HepG2 (cell line): Measurements from ENCODE around the gene PSMG1. TPM values are rescaled to one million over a fixed set of nuclear protein-coding genes. Genes with fewer than 3 reads are reported as not detected.
A peak's percentile ranks its signal among the peaks of the same experiment; 100 is the strongest.

ENCODE experiments used
- BCLAF1 ChIP-seq: fragments of 450-650 bp; IDR thresholded peaks from 2 replicates; pipeline ENCODE4 v1.6.1; 2017; ENCODE audit warnings: mild to moderate bottlenecking
- CERS6 ChIP-seq: sonication (generic); formaldehyde crosslinking; IDR thresholded peaks from 2 replicates; pipeline ENCODE4 v1.5.0; 2020; ENCODE audit warnings: missing genetic modification reagents
- FOXA3 ChIP-seq: IDR thresholded peaks from 2 replicates; pipeline ENCODE4 v1.6.1; 2016; ENCODE audit warnings: missing genetic modification reagents, missing compliant biosample characterization
- FOXK1 ChIP-seq: sonication (generic); formaldehyde crosslinking; IDR thresholded peaks from 2 replicates; pipeline ENCODE4 v1.4.0; 2020; ENCODE audit warnings: low read depth, missing genetic modification reagents, borderline replicate concordance
- GFI1 ChIP-seq: sonication (generic); formaldehyde crosslinking; IDR thresholded peaks from 2 replicates; pipeline ENCODE4 v1.5.0; 2020; ENCODE audit warnings: missing genetic modification reagents, mild to moderate bottlenecking, borderline replicate concordance
- HDAC2 ChIP-seq: sonication (generic); formaldehyde crosslinking; IDR thresholded peaks from 2 replicates; pipeline ENCODE4 v1.4.0; 2020; ENCODE audit warnings: missing genetic modification reagents
- HMGXB4 ChIP-seq, 2 experiments: sonication (generic) in 1 of 2; formaldehyde crosslinking in 1 of 2; IDR thresholded peaks; 2 replicates each; pipeline versions ENCODE4 v1.4.0 to v1.6.1; 2018 to 2020; ENCODE audit warnings: missing genetic modification reagents in 2 of 2, borderline replicate concordance in 1 of 2, low read depth in 1 of 2, mild to moderate bottlenecking in 1 of 2, missing biosample characterization in 1 of 2
- MTF1 ChIP-seq: sonication (generic); formaldehyde crosslinking; IDR thresholded peaks from 2 replicates; pipeline ENCODE4 v1.5.0; 2020; ENCODE audit warnings: missing genetic modification reagents
- NCOA2 ChIP-seq: sonication (generic); formaldehyde crosslinking; IDR thresholded peaks from 2 replicates; pipeline ENCODE4 v1.8.0; 2022; ENCODE audit warnings: inconsistent platforms
- NFRKB ChIP-seq: fragments of 450-650 bp; IDR thresholded peaks from 2 replicates; pipeline ENCODE4 v1.6.1; 2017
- NR2F2 ChIP-seq: IDR thresholded peaks from 2 replicates; pipeline ENCODE4 v1.6.1; 2012; ENCODE audit warnings: low read depth, inconsistent platforms, borderline replicate concordance
- PAF1 ChIP-seq: IDR thresholded peaks from 2 replicates; pipeline ENCODE4 v1.6.1; 2016; ENCODE audit warnings: missing genetic modification reagents, missing compliant biosample characterization
- SOX5 ChIP-seq: IDR thresholded peaks from 2 replicates; pipeline ENCODE4 v1.6.1; 2016; ENCODE audit warnings: borderline replicate concordance
- TP53 ChIP-seq: sonication (generic); formaldehyde crosslinking; conservative IDR thresholded peaks from 2 replicates; pipeline ENCODE4 v1.4.0; 2020; ENCODE audit warnings: missing genetic modification reagents
- UBTF ChIP-seq: sonication (generic); formaldehyde crosslinking; IDR thresholded peaks from 2 replicates; pipeline ENCODE4 v1.4.0; 2020; ENCODE audit warnings: mild to moderate bottlenecking, missing genetic modification reagents
- ZBTB7A ChIP-seq: sonication (generic); formaldehyde crosslinking; IDR thresholded peaks from 2 replicates; pipeline ENCODE4 v1.8.0; 2022; ENCODE audit warnings: mild to moderate bottlenecking, missing genetic modification reagents
- ZBTB8A ChIP-seq: sonication (generic); formaldehyde crosslinking; IDR thresholded peaks from 2 replicates; pipeline ENCODE4 v1.4.0; 2020; ENCODE audit warnings: mild to moderate bottlenecking, low read depth, missing genetic modification reagents, borderline replicate concordance
- ZNF251 ChIP-seq: sonication (generic); formaldehyde crosslinking; IDR thresholded peaks from 2 replicates; pipeline ENCODE4 v1.9.0; 2021; ENCODE audit warnings: mild to moderate bottlenecking, missing genetic modification reagents
- ZNF264 ChIP-seq: sonication (generic); formaldehyde crosslinking; IDR thresholded peaks from 2 replicates; pipeline ENCODE4 v1.4.0; 2020; ENCODE audit warnings: missing genetic modification reagents
- ZNF275 ChIP-seq: sonication (generic); formaldehyde crosslinking; IDR thresholded peaks from 2 replicates; pipeline ENCODE4 v1.8.0; 2022; ENCODE audit warnings: missing genetic modification reagents, mild to moderate bottlenecking, inconsistent platforms, borderline replicate concordance
- ZNF460 ChIP-seq: sonication (generic); formaldehyde crosslinking; IDR thresholded peaks from 2 replicates; pipeline ENCODE4 v1.5.1; 2020; ENCODE audit warnings: missing genetic modification reagents, mild to moderate bottlenecking, borderline replicate concordance
- ZSCAN20 ChIP-seq: sonication (generic); formaldehyde crosslinking; IDR thresholded peaks from 2 replicates; pipeline ENCODE4 v1.4.0; 2020; ENCODE audit warnings: missing genetic modification reagents, mild to moderate bottlenecking, borderline replicate concordance
- polyA plus RNA-seq, 8 experiments: library from polyadenylated mRNA; depleted of rRNA in 3 of 8; stranded (reverse) in 7 of 8; unstranded in 1 of 8; fragments of >200 nt; fragmentation: Illumina TruSeq in 4 of 8; extraction: Trizol in 4 of 8; gene quantifications; 2 replicates each; pipeline versions ENCODE4 v1.2.1 to v1.2.3, GENCODE V29; 2011 to 2016; ENCODE audit warnings: low read depth in 4 of 8, missing spikeins in 1 of 8, mixed read lengths in 1 of 8; ENCODE audit not compliant: insufficient read depth in 1 of 8
- total RNA-seq, 5 experiments: library from RNA; depleted of rRNA; stranded (reverse); fragments of >200 nt; fragmentation: Illumina TruSeq; extraction: Trizol; gene quantifications; 2 replicates each; pipeline ENCODE4 v1.2.3, GENCODE V29; 2016; ENCODE audit warnings: low read depth in 1 of 5

PSMG1 gene
- total and polyA plus RNA-seq, 2 of the 13 experiments (the other 11 are each of a cell fraction or from before 2014, with no cell fraction given), result 63.6 to 173 TPM

GRCh38 chr21:39132248-39132647 is 51.0 kb downstream of the PSMG1 start (continued):
- TF ChIP-seq SOX5 (CRISPR knock-in tag) (peak; percentile 69; the same call in 1 of the 2 replicates), UBTF (CRISPR knock-in tag) (no peak), HMGXB4 (CRISPR knock-in tag; IDR thresholded peaks at IDR 0.05; ENCODE audit: borderline replicate concordance in 1 of 2, low read depth in 1 of 2) (no peak), ZNF275 (CRISPR knock-in tag) (no peak), MTF1 (no peak), BCLAF1 (no peak), ZBTB8A (CRISPR knock-in tag) (no peak), ZNF460 (no peak), TP53 (CRISPR knock-in tag) (no peak), FOXK1 (CRISPR knock-in tag) (no peak), ZNF264 (CRISPR knock-in tag) (no peak), ZSCAN20 (no peak), GFI1 (CRISPR knock-in tag) (peak; percentile 89), CERS6 (CRISPR knock-in tag) (no peak), ZBTB7A (CRISPR knock-in tag) (no peak), NFRKB (no peak), NCOA2 (peak; percentile 35; the same call in 1 of the 2 replicates), HDAC2 (CRISPR knock-in tag) (peak; percentile 25; the same call in 1 of the 2 replicates), NR2F2 (peak; percentile 43; the same call in 1 of the 2 replicates), FOXA3 (CRISPR knock-in tag) (peak; percentile 44; the same call in 1 of the 2 replicates), PAF1 (no peak), ZNF251 (CRISPR knock-in tag) (no peak)
